Epithelial cell of esophagus (primary cell): ENCODE results near the gene ZNF705A.
"Not testable (repeated sequence)": the region's sequence is repeated elsewhere in the genome, so short reads cannot be mapped to it uniquely, and the experiment has no call there.

ENCODE experiments used
- DNase-seq: peaks from one replicate; pipeline ENCODE4 v3.0.0; 2010; ENCODE audit warnings: low read depth
- H3K4me3 ChIP-seq: 2 replicates; pipeline ENCODE4 v1.5.1; 2011; ENCODE audit warnings: mild to moderate bottlenecking, low read length, control low read depth

The ZNF705A gene

DNA sequence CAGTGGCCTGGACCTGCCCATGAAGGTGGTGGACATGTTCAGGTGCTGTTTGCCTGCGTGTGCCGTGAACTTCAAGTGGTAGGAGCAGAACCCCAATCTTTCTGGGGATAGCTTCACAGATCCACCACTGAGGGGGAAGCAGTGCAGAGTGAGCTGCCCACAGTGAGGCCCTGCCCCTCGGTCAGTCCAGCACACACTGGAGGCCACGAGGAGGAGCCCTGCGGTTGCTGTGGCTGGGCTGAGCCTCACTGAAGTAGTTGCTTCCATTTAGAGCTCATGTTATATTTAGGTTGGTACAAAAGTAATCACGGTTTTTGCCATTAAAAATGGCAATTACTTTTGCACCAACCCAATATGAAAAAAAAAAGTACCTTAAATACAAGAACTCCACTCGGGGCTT, 72.7 kb downstream of the ZNF705A start:
- not testable (repeated sequence) for H3K4me3 ChIP-seq, DNase-seq
